ENCODE results near the gene NRDC. TPM values are rescaled to one million over a fixed set of nuclear protein-coding genes. Genes with fewer than 3 reads are reported as not detected.

Gene NRDC
- total and polyA plus RNA-seq, 9 of the 15 experiments (the other 6 are each of a cell fraction or from before 2014, with no cell fraction given) = 102 to 371 (median 201) TPM

DNA sequence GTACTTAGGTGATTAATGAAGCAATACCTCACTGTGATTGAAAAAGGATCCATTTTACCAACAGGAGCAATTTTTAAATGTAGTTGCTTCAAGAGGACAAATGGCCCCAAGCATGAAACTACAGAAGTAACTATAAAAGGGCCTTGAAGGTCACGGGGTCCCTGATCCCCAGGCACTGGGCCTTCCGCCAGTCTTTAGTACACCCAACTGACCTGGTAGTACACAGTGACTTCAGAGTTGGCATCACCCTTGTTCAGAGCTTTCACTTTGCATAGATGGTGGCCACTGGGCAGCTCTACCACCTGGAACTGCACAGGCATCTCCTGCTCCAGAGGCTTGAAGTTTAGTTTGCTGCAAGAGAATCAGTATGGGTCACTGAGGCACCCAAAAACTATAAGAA, 84.3 kb downstream of the NRDC start:
- intact Hi-C loops (cut with micrococcal nuclease) (loop anchor here (10.0 kb wide), 1 partner anchor 211 kb away; no protein-coding TSS in a partner anchor), in situ Hi-C loops (cut with MboI) (no loop called here)
- no peak for FAIRE-seq
- Histone ChIP-seq H3K4me3 (no peak overlapping the region), H3K9ac (ENCODE audit: insufficient read depth in 1 of 2, low read depth in 2 of 2, low read length in 2 of 2) (no peak overlapping the region), H3K36me3 (ENCODE audit: control insufficient read depth, insufficient read depth, low read length) (peaks cover 89% of the 10 kb centered on the region), H3K4me1 (replicated peaks in 1 of 2; ENCODE audit: control insufficient read depth in 2 of 2, insufficient read depth in 2 of 2, low read length in 2 of 2) (no peaks in the 10 kb centered on the region), H3K9me3 (replicated peaks; ENCODE audit: control insufficient read depth, insufficient read depth, low read depth, low read length) (no peaks in the 10 kb centered on the region), H3K27me3 (ENCODE audit: control insufficient read depth in 2 of 2, insufficient read depth in 2 of 2, low read length in 2 of 2) (no peaks in the 10 kb centered on the region), H4K20me1 (replicated peaks; ENCODE audit: control insufficient read depth, insufficient read depth, low read length) (no peaks in the 10 kb centered on the region), H3K79me2 (ENCODE audit: control insufficient read depth, insufficient read depth, low read length) (no peaks in the 10 kb centered on the region), H3K27ac (ENCODE audit: extremely low read depth, low read depth, low read length) (no peak overlapping the region), H3K4me2 (ENCODE audit: insufficient read depth, low read length) (no peak overlapping the region), H2AFZ (ENCODE audit: low read depth, low read length) (no peak overlapping the region), H3K9me1 (ENCODE audit: control insufficient read depth, insufficient read depth, low read length) (no peaks in the 10 kb centered on the region)
- ATAC-seq = no peak
- WGBS (ENCODE audit: insufficient coverage, low coverage, missing lambda C conversion rate) = 100% methylated on average over 2 of the region's 2 CpGs
- ChIA-PET POLR2A (interaction anchor here (0.7 to 1.2 kb wide), 2 partner anchors 9 to 11 kb away, joined by 3 to 5 read pairs; no protein-coding TSS in a partner anchor), CTCF (ENCODE audit: low intra/inter-chr PET ratio) (no interaction called here)
- no TSS peak for BruUV-seq (replicated peaks)
- DNase-seq (ENCODE audit: extremely low read depth in 1 of 4, low spot score in 3 of 4) = no peak
- TF ChIP-seq TCF7 (IDR thresholded peaks at IDR 0.05; ENCODE audit: borderline replicate concordance) = no peak
- no peak for TF ChIP-seq ILK (tag; IDR thresholded peaks at IDR 0.05; ENCODE audit: borderline replicate concordance, low read depth)
- TF ChIP-seq CBFB (CRISPR knock-in tag; IDR thresholded peaks at IDR 0.05) = no peak
- TF ChIP-seq RBM22 (IDR thresholded peaks at IDR 0.05; ENCODE audit: low read depth, low read length, poor library complexity, severe bottlenecking) = peak; percentile 5
- TF ChIP-seq NFE2L1 (tag; IDR thresholded peaks at IDR 0.05; ENCODE audit: borderline replicate concordance, low read depth) = no peak
- no peak for TF ChIP-seq POLR2B (IDR thresholded peaks at IDR 0.05; ENCODE audit: low read depth, partially characterized antibody)
- TF ChIP-seq EP300 (IDR thresholded peaks at IDR 0.05; ENCODE audit: low read length) = no peak
